ENCODE data around the gene ADGRG4.

ADGRG4 gene

DNA sequence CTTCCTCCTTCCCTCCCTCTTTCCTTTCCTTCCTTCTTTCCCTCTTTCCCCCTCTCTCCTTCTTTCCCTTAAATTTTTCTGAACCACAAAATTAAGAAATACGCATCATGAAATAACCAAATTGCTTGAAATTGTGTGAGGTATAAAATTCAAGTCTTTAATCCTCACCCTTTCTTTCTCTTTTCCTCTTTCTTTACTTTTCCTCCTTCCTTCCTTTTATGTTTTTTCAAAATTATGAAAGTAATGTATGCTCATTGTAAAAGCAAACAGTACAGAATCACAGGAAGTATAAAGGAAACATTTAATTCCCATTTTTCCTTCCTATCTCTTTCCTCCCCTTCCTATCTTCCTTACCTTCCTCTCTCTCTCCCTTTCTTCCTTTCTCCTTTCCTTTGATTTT is 5.4 kb downstream of the ADGRG4 start:
- no peak for DNase-seq

DNA sequence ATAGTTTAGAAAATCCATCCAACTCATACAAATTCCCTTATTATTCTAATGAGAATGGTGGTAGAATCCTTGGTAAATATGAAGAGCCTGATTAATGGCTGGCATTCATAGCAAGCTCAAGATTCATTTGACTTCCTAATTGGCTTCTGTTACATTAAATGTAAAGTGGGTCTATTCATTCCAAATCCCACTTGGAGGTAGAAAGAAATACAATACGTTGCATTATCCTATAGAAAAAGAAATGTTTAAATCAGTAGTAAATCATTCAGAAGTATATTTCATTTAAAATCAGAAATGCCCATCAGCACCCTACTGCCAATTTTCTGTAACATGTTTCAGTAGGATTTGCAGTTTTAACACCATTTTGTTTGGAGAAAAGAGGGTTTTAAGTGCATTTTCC is 6.7 kb downstream of the ADGRG4 start:
- DNase-seq, result no peak

DNA sequence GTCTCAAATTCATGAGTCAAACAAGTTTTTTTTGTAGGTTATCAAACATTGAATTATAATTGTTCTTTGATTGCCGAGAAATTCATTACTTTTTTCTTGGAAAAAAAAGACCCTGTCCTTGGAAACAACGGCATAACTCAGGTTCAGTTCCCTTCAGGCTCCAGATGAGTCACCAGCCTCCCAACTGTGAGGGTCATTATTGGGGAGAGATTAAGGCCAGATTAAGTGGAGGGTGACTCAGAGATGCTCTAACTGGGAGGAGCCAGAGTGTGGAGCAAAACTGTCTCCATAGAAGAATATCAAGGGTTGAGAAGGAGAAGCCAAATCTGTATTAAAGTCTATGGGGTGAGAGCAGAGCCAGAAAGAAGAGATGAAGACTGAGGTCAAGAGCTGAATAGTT is 9.6 kb downstream of the ADGRG4 start:
- no peak for DNase-seq

DNA sequence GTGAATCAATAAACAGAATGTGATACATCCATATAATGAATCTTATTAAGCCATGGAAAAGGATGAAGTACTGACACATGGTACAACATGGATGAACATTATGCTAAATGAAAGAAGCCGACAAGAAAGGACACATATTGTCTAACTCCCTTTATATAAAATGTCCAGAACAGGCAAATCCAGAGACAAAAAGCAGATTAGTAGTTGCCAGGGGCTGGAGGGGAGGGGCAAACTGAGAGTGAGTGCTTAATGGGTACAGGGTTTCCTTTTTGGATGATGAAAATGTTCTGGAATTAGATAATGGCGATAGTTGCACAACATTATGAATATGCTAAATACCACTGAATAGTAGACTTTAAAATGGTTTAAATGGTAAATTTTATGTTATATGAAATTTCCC is 17.4 kb downstream of the ADGRG4 start:
- no peak for DNase-seq

DNA sequence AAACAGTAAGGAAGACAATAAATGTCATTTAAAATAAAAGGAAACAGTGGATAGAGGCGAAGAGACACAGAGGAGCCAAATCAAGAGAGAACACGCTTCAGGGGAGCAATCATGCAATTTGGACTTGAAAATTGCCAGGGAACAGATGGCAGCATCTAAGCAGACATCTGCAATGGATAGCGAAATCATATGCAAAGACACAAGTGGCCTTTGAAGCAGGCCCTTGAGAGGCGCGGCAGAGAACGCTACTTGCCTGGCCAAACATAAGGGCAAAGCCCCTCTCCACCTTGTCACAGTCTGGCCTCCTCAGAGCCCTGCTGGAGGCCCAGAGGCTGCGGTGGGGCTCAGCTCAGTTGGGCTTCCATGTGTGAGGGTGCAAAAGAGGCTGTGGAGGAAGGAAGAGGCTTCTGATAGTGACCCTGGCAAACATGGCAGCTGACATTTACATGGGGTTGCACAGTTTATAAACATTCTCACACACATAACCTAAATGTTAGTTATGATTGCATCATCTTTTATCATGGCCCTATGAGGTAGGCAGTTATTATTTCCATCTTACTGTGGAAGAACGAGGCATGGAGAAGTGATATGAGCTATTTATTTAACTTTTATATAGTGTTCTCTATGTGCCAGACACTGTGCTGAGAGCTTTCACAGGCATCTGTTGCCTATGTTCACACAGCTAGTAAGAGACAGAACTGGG is 18.3 kb downstream of the ADGRG4 start:
- DNase-seq, result no peak

DNA sequence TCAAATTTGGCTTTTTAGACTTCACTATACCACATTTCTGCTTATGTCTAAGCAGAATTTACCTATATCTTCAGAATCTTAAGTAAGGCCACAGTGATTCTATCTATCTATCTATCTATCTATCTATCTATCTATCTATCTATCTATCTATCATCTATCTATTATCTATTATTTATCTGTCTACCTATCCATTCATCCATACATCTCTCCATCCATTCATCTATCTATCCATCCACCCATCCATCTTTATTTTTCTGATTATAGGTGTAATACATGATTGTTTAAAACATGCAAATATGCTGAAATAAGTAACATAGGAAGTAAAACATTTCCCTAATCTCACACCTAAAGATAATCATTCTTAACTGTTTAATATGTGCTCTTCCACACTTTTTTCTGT is 18.8 kb downstream of the ADGRG4 start:
- DNase-seq, result no peak

DNA sequence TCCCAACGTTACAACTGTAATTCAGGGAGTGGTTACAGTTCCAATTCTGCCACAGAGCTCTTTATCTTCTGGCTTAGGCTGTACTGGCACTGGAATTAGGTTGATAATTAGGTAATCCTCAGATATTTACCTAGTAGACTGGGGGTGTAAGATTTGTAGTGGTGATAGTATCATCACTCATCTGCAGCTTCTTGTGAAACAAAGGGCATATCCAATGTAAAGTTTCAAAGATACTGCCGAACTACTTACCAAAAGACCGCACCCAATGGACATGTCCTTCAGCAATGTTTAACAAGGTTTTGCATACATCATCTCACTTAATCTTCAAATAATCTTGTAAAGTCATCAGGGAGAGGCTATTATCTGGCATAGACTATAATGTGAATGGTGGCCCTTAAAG is 20.8 kb downstream of the ADGRG4 start:
- no peak for DNase-seq

DNA sequence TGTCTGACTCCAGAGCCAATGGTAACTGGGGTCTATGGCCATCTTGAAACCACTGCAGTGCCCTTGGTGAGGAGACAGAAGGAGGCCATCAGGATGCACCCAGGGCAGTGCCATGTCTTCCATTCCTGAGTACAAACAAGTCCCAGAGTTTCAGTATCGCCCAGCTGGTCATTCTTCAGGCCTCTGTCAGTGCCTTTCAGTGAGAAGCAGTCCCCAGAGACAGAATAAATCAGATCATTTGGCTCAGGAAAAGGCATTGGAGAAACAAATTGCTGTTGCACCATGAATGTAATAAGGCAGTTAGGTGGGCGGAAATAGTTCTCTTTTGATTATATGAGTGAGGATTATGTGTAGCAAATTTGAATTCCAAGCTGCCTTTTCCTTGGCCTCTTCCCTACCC is 21.3 kb downstream of the ADGRG4 start:
- no peak for DNase-seq

DNA sequence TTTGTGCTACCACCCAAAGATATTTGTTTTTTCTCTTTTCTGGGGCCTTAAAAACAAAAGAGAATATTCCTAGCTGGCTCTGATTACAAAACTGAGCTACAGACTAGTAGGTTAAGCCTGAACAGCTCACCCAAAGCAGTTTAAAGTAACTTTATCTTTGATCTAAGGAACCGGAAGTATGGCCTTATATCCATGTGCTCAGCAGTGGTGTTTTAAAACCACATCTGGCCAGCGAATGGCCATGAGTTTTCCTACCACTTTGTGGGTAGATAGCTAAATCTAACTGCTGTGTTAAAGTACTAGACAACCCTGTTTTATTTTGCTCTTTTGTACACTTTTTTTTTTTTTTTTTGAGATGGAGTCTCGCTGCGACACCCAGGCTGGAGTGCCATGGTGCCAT is 24.6 kb downstream of the ADGRG4 start:
- no peak for DNase-seq

DNA sequence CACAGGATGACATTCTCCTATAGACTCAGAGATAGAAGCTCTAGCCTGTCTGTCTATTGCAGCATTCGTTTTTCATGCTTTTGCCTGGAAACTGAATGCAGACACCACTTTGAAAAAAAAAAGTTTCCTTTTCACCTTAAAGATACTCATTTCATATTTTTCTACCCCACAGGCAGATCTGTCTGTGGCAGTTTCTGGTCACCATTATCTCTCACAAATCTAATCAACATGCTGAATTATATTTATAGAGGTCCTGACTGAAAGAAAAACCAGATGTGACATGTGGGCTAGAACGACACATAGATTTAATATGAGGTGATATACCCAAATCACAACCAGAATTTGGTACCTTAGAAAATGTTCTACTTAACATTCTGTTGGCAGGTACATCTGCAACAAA is 28.2 kb downstream of the ADGRG4 start:
- DNase-seq, result no peak

DNA sequence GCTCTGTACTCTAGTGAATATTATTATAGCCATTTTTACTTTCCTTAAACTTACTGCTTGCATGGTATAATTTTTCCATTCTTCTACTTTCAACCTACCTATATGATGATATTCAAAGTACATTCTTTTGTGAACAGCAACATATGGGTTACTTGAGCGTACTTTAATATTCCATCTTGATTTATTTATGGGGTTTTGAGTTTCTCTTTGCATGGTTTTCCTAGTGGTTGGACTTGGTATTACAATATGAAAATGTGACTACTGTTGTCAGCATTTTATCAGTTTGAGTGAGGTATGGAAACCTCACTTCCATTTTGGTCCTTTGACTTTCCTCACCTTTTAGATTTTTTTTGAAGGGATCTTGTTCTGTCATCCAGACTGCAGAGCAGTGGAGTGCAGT is 35.9 kb downstream of the ADGRG4 start:
- no peak for DNase-seq

DNA sequence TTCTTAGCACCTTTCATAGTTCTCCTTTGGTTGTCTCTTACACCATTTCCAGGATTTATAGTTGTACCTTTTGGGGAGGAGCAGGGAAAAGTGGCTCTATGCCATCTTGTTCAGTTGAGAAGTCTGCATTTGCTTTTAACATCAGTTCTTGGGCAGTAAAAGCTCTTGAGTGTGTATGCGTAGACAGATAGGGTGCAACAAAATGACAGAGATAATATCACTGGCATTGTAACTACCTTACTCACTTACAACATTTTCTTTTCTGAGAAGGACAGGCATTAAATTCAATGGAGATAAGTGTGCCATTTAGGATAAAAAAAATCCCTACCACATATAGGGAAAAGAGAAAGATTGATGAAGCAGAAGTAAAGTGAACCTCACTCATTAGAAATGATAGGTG is 38.9 kb downstream of the ADGRG4 start:
- no peak for DNase-seq

DNA sequence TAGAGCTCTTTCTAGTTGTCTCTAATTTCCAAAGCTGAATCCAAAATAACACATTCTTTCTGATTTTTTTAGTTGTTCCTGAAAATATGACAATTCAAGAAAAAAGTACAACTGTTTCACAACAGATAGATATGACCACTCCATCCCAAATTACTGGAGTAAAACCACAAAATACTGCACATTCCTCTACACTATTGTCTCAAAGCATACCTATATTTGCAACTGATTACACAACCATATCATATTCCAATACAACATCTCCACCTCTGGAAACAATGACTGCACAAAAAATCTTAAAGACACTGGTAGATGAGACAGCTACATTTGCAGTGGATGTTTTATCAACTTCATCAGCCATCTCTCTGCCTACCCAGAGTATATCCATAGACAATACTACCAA is 43.6 kb downstream of the ADGRG4 start:
- DNase-seq, result no peak

DNA sequence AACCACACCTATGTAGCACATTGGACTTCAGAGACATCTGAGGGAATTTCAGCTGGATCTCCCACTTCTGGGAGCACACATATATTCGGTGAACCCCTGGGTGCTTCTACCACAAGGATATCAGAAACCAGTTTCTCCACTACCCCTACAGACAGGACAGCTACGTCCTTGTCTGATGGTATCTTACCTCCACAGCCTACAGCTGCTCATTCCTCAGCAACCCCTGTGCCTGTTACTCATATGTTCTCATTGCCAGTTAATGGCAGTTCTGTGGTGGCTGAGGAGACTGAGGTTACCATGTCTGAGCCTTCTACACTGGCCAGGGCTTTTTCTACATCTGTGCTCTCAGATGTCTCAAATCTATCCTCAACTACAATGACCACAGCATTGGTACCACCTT is 45.7 kb downstream of the ADGRG4 start:
- DNase-seq, result no peak

DNA sequence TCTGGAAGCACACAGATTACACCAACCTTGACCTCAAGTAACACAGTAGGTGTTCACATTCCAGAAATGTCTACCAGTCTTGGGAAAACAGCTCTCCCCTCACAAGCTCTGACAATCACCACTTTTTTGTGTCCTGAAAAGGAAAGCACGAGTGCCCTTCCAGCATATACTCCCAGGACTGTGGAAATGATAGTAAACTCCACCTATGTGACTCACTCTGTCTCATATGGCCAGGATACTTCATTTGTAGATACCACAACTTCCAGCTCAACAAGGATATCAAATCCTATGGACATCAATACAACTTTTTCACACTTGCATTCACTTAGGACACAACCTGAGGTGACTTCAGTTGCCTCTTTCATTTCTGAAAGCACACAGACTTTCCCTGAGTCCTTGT is 46.9 kb downstream of the ADGRG4 start:
- no peak for DNase-seq

DNA sequence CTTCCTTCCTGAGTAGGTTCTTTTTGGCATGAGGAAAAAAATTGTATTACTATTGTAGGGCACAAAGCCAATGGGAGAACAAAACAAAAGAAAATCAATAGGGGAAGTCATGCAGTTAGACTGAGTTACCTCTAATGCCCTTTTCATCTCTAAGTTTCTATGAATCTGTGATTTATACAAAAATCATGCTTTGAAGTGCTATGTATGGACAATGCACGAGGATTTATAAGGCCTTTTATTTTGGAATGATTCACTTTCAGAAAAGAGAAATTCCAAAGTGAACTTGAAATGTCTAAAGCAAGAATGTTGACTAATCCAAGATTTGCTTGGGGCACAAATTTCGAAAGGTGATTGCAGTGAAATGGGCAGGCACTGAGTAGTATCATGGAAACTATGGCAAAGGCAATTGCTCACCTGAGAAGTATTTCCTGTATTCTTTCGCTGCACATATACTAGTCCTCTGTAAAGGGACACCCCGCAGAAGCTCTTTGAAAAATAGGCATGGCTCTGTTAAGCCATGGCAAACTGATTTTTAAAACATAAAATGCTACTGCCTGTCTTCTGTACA is 52.8 kb downstream of the ADGRG4 start:
- DNase-seq, result no peak

DNA sequence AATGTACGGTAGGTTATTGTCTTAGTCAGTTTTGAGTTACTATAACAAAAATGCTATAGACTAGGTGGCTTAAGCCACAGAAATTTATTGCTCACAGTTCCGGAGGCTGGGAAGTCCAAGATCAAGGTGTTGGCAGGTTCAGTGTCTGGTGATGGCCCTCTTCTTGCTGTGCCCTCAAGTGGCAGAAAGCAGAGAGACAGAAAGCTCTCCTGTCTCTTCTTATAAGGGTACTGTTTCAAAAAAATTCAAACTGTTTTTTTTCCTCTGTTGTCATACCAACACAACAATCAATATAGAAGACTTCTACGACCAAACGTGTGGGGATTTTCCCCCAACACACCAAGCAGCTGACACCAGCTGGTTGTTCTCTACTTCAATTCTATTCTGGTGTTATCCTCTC is 53.4 kb downstream of the ADGRG4 start:
- no peak for DNase-seq

DNA sequence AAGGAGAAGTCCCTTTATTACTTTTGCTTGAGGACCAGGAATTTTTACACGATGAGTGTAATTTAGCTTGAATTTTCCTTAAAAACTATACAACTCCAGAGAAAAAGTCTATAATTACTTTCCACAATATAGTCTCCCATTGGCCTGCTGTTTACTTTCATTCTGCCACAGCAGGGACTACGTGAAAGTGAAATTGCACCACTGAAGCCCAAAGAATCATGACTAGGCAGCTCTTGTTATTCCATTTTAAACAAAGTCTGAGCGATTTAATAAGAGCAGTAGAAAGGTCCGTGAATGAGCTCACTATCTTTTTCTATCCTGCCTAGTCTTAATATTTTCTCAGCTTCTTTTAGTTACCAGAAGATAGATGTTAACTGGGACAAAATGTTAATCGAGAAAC is 68.6 kb downstream of the ADGRG4 start:
- DNase-seq, result no peak

DNA sequence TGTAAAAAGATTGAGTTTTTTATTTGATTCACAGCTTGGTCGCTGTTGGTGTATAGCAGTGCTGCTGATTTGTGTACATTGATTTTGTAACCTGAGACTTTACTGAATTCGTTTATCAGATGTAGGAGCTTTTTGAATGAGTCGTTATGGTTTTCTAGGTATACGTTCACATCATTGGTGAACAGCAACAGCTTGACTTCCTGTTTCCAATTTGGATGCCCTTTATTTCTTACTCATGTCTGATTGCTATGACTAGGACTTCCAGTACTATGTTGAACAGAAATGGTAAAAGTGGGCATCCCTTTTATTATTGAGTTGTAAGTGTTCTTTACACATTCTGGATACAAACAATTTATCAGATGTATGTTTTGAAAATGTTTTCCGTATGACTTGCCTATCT is 76.0 kb downstream of the ADGRG4 start:
- DNase-seq, result no peak

DNA sequence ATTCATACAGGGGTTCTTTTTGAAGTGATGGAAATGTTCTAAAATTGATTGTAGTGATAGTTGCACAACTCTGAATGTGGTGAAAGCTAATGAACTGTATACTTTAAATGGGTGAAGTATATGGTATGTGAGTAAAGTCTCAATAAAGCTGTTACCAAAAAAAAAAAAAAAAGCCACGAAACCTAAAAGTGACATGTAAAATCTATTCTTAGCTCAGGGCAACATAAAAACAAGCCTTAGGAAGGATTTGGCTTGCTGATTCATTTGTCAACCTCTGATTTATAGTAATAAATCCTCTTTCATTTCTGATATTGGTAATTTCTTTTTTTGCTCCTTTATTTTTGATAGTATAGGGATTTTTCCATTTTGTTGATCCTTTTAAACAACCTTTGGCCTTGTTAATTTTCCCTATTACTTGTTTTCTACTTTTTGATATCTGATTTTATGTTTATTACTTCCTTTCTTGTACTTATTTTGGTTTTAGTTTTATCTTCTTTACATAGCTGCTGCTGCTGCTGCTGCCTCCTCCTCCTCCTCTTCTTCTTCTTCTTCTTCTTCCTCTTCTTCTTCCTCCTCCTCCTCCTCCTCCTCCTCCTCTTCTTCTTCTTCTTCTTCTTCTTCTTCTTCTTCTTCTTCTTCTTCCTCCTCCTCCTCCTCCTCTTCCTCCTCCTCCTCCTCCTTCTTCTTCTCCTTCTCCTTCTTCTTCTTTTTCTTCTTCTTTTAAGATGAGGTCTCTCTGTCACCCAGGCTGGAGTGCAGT is 79.4 kb downstream of the ADGRG4 start:
- DNase-seq, result no peak

DNA sequence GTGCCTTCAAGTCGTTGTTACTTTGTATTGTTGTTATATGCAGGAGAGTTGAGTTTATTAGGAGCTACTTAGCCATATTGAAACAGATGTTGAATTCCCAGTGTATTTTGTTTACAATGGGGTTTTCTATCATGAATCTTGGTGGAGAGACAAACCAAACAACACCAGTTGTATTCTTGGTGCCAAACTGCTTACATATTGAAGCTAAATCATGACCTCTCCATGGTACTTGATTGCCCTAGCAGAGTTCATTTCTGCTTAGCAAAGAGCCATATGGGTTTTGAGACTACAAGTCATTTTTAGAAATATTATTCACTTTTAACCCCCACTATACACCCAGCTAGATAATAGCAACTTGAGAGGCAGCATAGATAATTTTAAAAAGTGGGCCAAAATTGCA is 85.4 kb downstream of the ADGRG4 start:
- DNase-seq, result no peak

DNA sequence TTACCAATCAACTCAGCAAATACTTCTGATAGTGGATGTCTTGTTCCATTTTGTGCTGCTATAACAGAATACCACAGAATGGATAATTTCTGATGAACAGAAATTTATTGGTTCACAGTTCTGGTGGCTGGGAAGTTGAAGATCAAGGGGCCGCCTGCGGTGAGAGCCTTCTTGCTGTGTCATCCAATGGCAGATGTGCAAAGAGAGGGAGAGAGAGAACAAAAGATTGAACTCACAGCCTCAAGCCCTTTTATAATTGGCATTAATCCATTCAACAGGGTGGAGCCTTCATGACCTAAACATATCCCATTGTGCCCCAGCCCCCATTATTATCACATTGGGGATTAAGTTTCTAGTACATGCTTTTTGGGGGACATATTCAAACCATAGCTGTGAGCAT is 86.1 kb downstream of the ADGRG4 start:
- DNase-seq, result no peak

DNA sequence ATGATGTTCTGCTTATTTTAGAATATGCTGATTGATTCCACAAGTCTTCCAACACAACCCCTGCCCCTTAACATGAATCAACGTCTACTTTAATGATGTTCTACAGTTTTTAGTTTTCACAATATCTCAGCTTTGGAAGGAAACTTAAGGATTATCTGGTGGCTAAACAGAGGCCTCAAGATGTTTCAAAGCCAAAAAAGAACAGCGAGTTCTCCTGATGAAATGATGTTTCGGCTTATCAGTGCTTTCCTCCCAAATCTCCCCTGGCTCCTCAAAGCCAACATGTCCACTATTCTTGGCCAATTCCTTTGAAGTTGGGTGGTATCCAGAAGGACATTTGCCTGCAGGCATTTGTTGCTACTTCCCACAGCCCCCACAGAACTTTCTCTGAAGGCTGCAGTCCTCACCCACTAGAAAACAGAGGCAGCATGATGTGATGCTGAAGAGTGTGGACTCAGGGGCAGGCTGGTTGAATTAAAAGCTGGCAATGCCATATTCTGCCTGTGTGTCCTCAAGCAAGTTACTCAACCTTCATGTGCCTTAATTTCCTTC is 87.3 kb downstream of the ADGRG4 start:
- DNase-seq, result no peak

DNA sequence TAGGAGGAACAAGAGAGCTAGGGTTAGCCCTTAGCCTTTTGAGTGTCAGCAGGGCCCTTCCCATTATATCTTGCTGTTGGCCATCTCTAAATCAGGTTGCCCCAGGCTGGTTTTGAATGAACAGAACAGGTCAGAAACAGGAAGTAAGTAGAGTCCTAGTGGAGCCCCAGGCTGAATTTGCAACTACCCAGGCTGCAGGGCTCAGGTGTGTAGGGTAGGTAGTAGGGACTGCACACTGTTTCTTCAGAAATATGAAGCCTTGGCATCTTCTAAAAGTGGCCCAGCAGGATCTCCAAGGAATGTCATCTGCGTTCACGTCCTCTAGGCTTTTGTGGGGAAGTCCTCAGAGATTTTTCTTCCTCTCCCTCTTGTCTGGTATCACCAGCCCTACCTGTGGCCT is 90.2 kb downstream of the ADGRG4 start:
- no peak for DNase-seq

Measured in bone marrow (tissue), 2 donors.